Stimulated activated naive CD8-positive, alpha-beta T cell treated with anti-CD3 and anti-CD28 coated beads, Interleukin-15, amount 100 ng/mL, for 72 hours (primary cell): ENCODE results near the gene PTPRN2.
A peak's percentile ranks its signal among the peaks of the same experiment; 100 is the strongest.

Experiments used
- ATAC-seq: fragments of 150-1000 bp; cut with Tn5 transposase; 2 replicates; pipeline ENCODE4 v1.10.0; 2021; ENCODE audit warnings: mild to moderate bottlenecking, moderate library complexity
- DNase-seq, 2 donors: peaks; one replicate each; pipeline ENCODE4 v3.0.0; 2021 to 2022
- H3K27ac Mint-ChIP-seq, 2 donors: one replicate each; pipeline ENCODE4 v1.8.0; 2022; ENCODE audit warnings: mild to moderate bottlenecking in 2 of 2, mixed read lengths in 2 of 2, moderate library complexity in 2 of 2
- H3K27me3 Mint-ChIP-seq: one replicate; pipeline ENCODE4 v1.8.0; 2022; ENCODE audit warnings: mixed read lengths
- H3K4me1 Mint-ChIP-seq: one replicate; pipeline ENCODE4 v1.8.0; 2022; ENCODE audit warnings: mild to moderate bottlenecking, mixed read lengths
- H3K4me3 Mint-ChIP-seq, 2 donors: one replicate each; pipeline ENCODE4 v1.8.0; 2022; ENCODE audit warnings: mild to moderate bottlenecking in 2 of 2, mixed read lengths in 2 of 2, moderate library complexity in 1 of 2
- H3K9me3 Mint-ChIP-seq, 2 donors: one replicate each; pipeline ENCODE4 v1.8.0; 2022; ENCODE audit warnings: mixed read lengths in 2 of 2

The PTPRN2 gene

DNA sequence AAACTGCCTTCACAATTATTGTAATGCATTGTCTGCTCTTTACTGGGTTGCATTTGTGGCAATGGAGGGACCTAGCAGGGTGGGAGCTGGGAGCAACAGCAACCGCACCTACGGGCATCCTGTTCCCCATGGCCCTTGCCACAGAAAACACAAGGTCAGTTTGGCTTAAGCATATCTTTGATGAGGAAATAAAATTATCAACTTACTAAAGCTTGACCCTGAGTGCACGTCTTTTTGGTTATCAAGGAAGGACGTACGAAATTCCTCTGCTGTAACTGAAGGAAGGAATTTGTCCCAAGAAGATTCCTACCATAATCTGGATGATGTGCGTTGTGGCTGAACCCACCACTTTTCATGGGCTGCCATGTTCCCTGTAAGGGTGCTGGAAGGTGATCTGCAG, 19.9 kb upstream of the PTPRN2 start:
- peaks cover 12% of the 10 kb centered on the region for H3K4me1 Mint-ChIP-seq
- no peak overlapping the region for H3K4me3 Mint-ChIP-seq
- DNase-seq (no peak), ATAC-seq (no peak)
- no peaks in the 10 kb centered on the region for H3K27me3 Mint-ChIP-seq
- peak overlapping the region in 1 of 2 donors; percentile 74 for H3K27ac Mint-ChIP-seq
- no peaks in the 10 kb centered on the region for H3K9me3 Mint-ChIP-seq

DNA sequence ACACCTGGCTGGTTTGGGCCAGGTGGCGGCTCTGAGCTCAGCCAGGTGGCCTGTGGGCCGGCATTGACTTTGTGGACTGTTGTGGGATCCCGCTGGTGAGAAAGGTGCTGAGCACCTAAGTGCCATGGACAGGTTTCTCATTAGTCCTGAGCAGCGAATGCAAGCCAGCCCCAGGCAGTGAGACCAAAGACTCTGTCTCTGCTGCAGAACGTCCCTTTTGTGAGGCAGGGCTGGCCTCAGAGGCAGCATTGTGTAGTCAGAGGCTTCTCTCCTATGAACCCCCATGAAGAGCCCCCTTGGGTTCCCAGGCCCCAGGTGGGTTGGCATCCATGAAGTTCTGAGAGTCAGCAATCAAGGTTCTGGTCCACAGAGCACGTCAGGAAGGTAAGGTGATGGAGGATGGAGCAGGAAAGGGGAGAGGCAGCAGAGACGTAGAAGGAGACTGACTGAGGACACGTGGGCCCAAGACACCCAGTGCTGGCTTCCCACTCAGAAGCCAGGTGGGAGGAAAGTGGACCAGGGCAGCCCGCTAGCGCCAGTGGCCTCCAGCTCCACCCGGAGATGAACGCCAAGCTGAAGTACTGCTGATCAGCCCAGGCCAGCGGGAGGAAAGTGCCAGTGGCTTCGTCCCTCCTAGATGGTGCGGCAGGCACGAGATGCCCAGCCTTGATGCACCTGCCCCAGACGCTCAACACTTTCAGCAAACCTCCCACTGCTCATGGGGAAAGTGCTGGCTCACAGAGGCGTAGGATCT, 19.2 kb upstream of the PTPRN2 start:
- no peak for ATAC-seq
- peak overlapping the region in 1 of 2 donors; percentile 74 for H3K27ac Mint-ChIP-seq
- H3K4me3 Mint-ChIP-seq: no peak overlapping the region
- DNase-seq: no peak
- H3K9me3 Mint-ChIP-seq: no peaks in the 10 kb centered on the region
- no peaks in the 10 kb centered on the region for H3K27me3 Mint-ChIP-seq
- H3K4me1 Mint-ChIP-seq: peaks cover 4% of the 10 kb centered on the region

DNA sequence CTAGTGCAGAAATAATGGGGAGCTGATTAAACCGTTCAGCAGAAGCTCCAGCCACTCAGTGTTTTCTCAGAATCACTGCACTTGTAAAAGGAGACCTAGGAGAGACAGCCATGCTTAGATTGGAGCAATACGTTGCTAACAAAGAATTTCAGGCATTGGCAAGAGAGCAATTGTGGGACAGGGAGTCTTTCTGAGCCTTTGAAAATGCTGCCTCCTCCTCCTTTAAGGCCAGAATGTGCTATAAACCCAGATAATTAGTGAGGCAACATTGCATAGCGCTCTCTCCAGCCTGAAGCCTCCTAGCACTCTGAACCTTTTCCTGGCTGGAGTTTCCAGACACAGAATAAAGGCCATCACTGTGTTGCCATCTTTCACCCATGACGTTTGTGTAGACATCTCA, 18.5 kb upstream of the PTPRN2 start:
- Mint-ChIP-seq H3K4me1 (no peaks in the 10 kb centered on the region), H3K9me3 (no peaks in the 10 kb centered on the region), H3K27ac (no peak overlapping the region), H3K27me3 (no peaks in the 10 kb centered on the region), H3K4me3 (no peak overlapping the region)
- ATAC-seq (no peak), DNase-seq (no peak)

- Mint-ChIP-seq H3K4me3 (no peak overlapping the region), H3K27ac (peak overlapping the region in 1 of 2 donors; percentile 89), H3K4me1 (no peaks in the 10 kb centered on the region), H3K27me3 (no peaks in the 10 kb centered on the region), H3K9me3 (no peaks in the 10 kb centered on the region)
- DNase-seq (no peak), ATAC-seq (peak; percentile 28)
Observed at GRCh38 chr7:158603773-158604755, 16.4 kb upstream of the PTPRN2 start.

DNA sequence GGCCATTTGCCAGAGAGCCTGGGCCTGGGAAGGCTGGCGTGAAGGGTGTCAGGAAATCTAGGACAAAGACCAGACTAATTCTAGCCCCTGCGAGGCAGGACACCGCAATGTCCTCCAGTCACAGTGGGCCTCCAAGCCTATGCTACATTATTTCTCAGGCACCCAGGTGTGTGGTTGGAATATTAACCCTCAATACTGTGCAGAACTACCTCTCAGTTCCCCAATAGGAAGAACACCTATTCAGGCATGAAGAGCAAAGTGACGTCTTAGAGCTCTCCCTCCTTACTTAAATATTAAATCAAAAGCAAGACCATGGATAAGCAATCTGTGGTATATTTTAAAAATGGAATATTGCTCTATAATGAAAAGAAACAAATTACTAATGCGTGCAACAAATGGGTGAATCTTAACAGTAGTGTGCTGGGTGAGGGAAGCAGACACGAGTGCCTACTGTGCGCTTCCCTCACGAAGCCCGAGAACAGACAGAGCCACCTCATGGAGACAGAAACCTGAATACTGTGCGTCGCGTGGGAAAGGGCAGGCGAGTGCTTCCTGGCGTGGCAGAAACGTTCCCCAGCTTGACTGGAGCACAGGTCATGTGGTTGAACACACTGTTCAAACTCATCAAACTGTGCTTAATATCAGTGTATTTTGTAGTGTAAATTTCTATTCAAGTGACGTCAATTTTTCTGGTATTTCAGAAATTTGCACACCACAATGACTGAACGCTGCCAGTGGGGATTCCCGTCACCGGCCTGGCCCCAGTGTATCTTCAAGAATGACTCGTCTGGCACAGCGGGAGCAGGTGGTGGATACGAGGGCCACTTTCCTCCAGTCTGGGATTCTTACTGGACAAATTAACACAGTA, 15.5 kb upstream of the PTPRN2 start:
- no peak overlapping the region for H3K27ac Mint-ChIP-seq
- no peaks in the 10 kb centered on the region for H3K27me3 Mint-ChIP-seq
- peak; percentile 46 for ATAC-seq
- no peaks in the 10 kb centered on the region for H3K9me3 Mint-ChIP-seq
- H3K4me1 Mint-ChIP-seq: no peaks in the 10 kb centered on the region
- no peak overlapping the region for H3K4me3 Mint-ChIP-seq
- no peak for DNase-seq

DNA sequence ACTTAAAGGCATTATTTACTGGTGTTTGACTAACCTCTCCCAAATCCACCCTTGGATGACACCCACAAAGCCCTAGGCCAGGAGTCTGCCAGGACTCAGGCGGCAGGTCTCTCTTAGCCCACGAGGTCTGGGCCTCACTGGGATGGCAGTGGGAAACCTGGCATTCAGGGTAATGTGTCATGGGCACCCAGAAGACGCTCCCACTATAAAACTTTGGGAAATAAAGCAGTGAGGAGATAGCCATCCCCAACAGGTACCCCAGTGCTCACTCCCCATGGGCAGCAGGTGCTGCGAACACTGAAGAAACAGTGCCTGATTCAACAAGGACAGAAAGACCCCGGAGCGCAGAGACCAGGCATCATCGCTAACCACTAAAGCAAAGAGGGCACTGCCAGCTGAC, 14.4 kb upstream of the PTPRN2 start:
- Mint-ChIP-seq H3K27me3 (no peaks in the 10 kb centered on the region), H3K27ac (no peak overlapping the region), H3K4me3 (no peak overlapping the region), H3K9me3 (no peaks in the 10 kb centered on the region), H3K4me1 (no peaks in the 10 kb centered on the region)
- DNase-seq: no peak
- ATAC-seq: no peak

- DNase-seq (no peak), ATAC-seq (no peak)
- Mint-ChIP-seq H3K9me3 (no peaks in the 10 kb centered on the region), H3K27me3 (no peaks in the 10 kb centered on the region), H3K4me1 (no peaks in the 10 kb centered on the region), H3K27ac (no peak overlapping the region), H3K4me3 (no peak overlapping the region)
Observed at GRCh38 chr7:158601090-158601489, 13.5 kb upstream of the PTPRN2 start.

DNA sequence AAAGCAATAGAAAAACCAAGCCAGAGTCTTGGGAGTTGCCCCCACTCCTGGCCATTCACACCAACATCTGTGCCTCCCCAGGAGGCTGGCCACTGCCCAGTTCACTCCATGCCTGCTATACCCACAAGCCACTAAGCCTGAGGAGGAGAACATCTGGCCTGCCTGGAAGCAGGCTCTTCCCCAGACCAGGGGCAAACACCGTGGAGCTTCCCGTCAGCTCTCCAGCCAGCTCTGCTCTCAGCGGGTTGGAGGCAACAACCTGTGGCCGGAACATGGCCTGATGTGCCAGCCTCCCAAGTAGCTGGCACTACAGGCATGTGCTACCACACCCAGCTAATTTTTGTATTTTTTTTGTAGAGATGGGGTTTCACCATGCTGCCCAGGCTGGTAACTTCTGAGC, 9.1 kb upstream of the PTPRN2 start:
- ATAC-seq: no peak
- DNase-seq: no peak
- Mint-ChIP-seq H3K9me3 (no peaks in the 10 kb centered on the region), H3K4me3 (no peak overlapping the region), H3K4me1 (no peaks in the 10 kb centered on the region), H3K27ac (no peak overlapping the region), H3K27me3 (no peaks in the 10 kb centered on the region)

- no peaks in the 10 kb centered on the region for H3K27me3 Mint-ChIP-seq
- no peak overlapping the region for H3K4me3 Mint-ChIP-seq
- H3K4me1 Mint-ChIP-seq: no peaks in the 10 kb centered on the region
- H3K9me3 Mint-ChIP-seq: no peaks in the 10 kb centered on the region
- no peak overlapping the region for H3K27ac Mint-ChIP-seq
- no peak for DNase-seq
- no peak for ATAC-seq
Observed at GRCh38 chr7:158596309-158596708, 8.7 kb upstream of the PTPRN2 start.

- no peaks in the 10 kb centered on the region for H3K9me3 Mint-ChIP-seq
- no peak for DNase-seq
- peaks cover 5% of the 10 kb centered on the region for H3K27me3 Mint-ChIP-seq
- no peaks in the 10 kb centered on the region for H3K4me1 Mint-ChIP-seq
- ATAC-seq: peak; percentile 95
- H3K27ac Mint-ChIP-seq: no peak overlapping the region
- no peak overlapping the region for H3K4me3 Mint-ChIP-seq
Observed at GRCh38 chr7:158595068-158595467, 7.4 kb upstream of the PTPRN2 start.

- DNase-seq: no peak
- H3K27ac Mint-ChIP-seq: no peak overlapping the region
- peaks cover 5% of the 10 kb centered on the region for H3K4me1 Mint-ChIP-seq
- ATAC-seq: no peak
- no peaks in the 10 kb centered on the region for H3K9me3 Mint-ChIP-seq
- peaks cover 24% of the 10 kb centered on the region for H3K27me3 Mint-ChIP-seq
- no peak overlapping the region for H3K4me3 Mint-ChIP-seq
Observed at GRCh38 chr7:158592541-158592940, 4.9 kb upstream of the PTPRN2 start.

- peaks cover 5% of the 10 kb centered on the region for H3K4me1 Mint-ChIP-seq
- ATAC-seq (no peak), DNase-seq (no peak)
- no peak overlapping the region for H3K27ac Mint-ChIP-seq
- no peaks in the 10 kb centered on the region for H3K9me3 Mint-ChIP-seq
- H3K4me3 Mint-ChIP-seq: no peak overlapping the region
- H3K27me3 Mint-ChIP-seq: peaks cover 24% of the 10 kb centered on the region
Observed at GRCh38 chr7:158591944-158592343, 4.3 kb upstream of the PTPRN2 start.

- no peak overlapping the region for H3K27ac Mint-ChIP-seq
- peaks cover 39% of the 10 kb centered on the region for H3K27me3 Mint-ChIP-seq
- H3K4me3 Mint-ChIP-seq: no peak overlapping the region
- peaks cover 12% of the 10 kb centered on the region for H3K4me1 Mint-ChIP-seq
- DNase-seq (no peak), ATAC-seq (no peak)
- H3K9me3 Mint-ChIP-seq: no peaks in the 10 kb centered on the region
Observed at GRCh38 chr7:158590181-158590530, 2.5 kb upstream of the PTPRN2 start.

GRCh38 chr7:158589653-158590052, 2.0 kb upstream of the PTPRN2 start:
- no peak overlapping the region for H3K27ac Mint-ChIP-seq
- ATAC-seq: no peak
- no peak for DNase-seq
- peaks cover 44% of the 10 kb centered on the region for H3K27me3 Mint-ChIP-seq
- H3K4me1 Mint-ChIP-seq: peaks cover 12% of the 10 kb centered on the region
- no peak overlapping the region for H3K4me3 Mint-ChIP-seq
- H3K9me3 Mint-ChIP-seq: no peaks in the 10 kb centered on the region

DNA sequence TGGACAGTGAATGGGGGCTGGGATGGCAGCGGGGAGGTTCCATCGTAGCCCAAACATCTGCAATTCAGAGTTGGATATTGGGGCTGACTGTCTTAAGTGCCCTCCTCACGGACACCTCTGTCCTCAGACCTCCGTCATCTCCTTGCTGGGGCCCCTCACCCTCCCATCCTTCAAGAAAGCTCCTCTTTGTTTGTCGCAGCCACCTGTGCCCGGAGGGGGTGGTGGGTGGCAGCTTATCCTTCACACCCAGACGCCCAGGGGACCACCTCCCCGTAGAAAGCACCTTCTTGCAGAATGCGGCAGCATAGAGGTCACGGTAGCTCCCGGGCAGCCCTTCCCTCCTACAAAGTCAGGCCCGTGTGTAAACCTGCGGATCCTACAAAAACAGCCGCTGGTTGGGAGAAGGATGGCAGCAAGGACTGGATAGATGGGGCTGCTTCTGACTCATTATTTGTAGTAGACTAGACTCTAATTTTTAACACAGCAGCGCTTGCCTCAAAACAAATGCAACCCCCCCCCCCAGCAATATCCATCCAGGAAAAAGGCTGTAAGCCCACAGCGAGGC, 1.3 kb upstream of the PTPRN2 start:
- Mint-ChIP-seq H3K4me1 (peaks cover 12% of the 10 kb centered on the region), H3K27ac (no peak overlapping the region), H3K4me3 (peak overlapping the region; percentile 29 to 32)

More for the DNA sequence above, 1.3 kb upstream of the PTPRN2 start:
- no peak for DNase-seq
- Mint-ChIP-seq H3K27me3 (peaks cover 51% of the 10 kb centered on the region), H3K9me3 (no peaks in the 10 kb centered on the region)
- ATAC-seq: no peak
